Mesenchymal stem cell (in vitro differentiated cells and primary cell): Measurements from ENCODE around the gene HOXD11.

ENCODE experiments used
- DNase-seq: peaks from one replicate; pipeline ENCODE4 v3.0.0-alpha.2; 2013
- H2AFZ ChIP-seq: one replicate; pipeline ENCODE4 v1.6.1; 2013; ENCODE audit warnings: low read depth, mild to moderate bottlenecking, control low read depth, inconsistent platforms, low read length, moderate library complexity
- H2AK5ac ChIP-seq: 2 replicates; pipeline ENCODE4 v1.6.1; 2013; ENCODE audit warnings: low read length, moderate library complexity, mild to moderate bottlenecking, inconsistent platforms; ENCODE audit not compliant: severe bottlenecking
- H2BK120ac ChIP-seq: one replicate; pipeline ENCODE4 v1.6.1; 2013; ENCODE audit warnings: low read depth, mild to moderate bottlenecking, inconsistent platforms, low read length, moderate library complexity
- H2BK12ac ChIP-seq, 2 experiments: one replicate each; pipeline ENCODE4 v1.6.1; 2013; ENCODE audit warnings: inconsistent platforms in 2 of 2, low read length in 2 of 2, mild to moderate bottlenecking in 2 of 2, moderate library complexity in 2 of 2, control low read depth in 1 of 2
- H2BK15ac ChIP-seq: one replicate; pipeline ENCODE4 v1.6.1; 2013; ENCODE audit warnings: mild to moderate bottlenecking, low read depth, inconsistent platforms; ENCODE audit not compliant: poor library complexity, severe bottlenecking
- H2BK5ac ChIP-seq: 2 replicates; pipeline ENCODE4 v1.6.1; 2013; ENCODE audit warnings: low read depth, mild to moderate bottlenecking, low read length, control low read depth, inconsistent platforms; ENCODE audit not compliant: poor library complexity, severe bottlenecking
- H3K14ac ChIP-seq, 2 experiments: one replicate each; pipeline ENCODE4 v1.6.1; 2013; ENCODE audit warnings: inconsistent platforms in 2 of 2, low read length in 2 of 2, control low read depth in 1 of 2, mild to moderate bottlenecking in 1 of 2, moderate library complexity in 1 of 2
- H3K18ac ChIP-seq, 2 experiments: one replicate each; pipeline ENCODE4 v1.6.1; 2013; ENCODE audit warnings: inconsistent platforms in 2 of 2, low read length in 2 of 2, control low read depth in 1 of 2, low read depth in 1 of 2, mild to moderate bottlenecking in 1 of 2
- H3K23ac ChIP-seq, 2 experiments: one replicate each; pipeline ENCODE4 v1.6.1; 2013; ENCODE audit warnings: inconsistent platforms in 2 of 2, low read length in 2 of 2, mild to moderate bottlenecking in 2 of 2, moderate library complexity in 2 of 2, control low read depth in 1 of 2
- H3K27ac ChIP-seq: 2 replicates; pipeline ENCODE4 v1.5.1; 2013; ENCODE audit warnings: mild to moderate bottlenecking, moderate library complexity, low read length, control low read depth, inconsistent platforms; ENCODE audit not compliant: poor library complexity, severe bottlenecking
- H3K27me3 ChIP-seq, 2 experiments: 2 replicates each; pipeline versions ENCODE4 v1.6.1 to v1.7.0; 2013; ENCODE audit warnings: low read length in 2 of 2, mild to moderate bottlenecking in 2 of 2, moderate library complexity in 2 of 2, control low read depth in 1 of 2, inconsistent platforms in 1 of 2; ENCODE audit not compliant: control insufficient read depth in 1 of 2, insufficient read depth in 1 of 2
- H3K36me3 ChIP-seq, 2 experiments: 2 replicates each; pipeline versions ENCODE4 v1.6.1 to v1.7.0; 2013; ENCODE audit warnings: low read length in 2 of 2, control low read depth in 1 of 2, inconsistent platforms in 1 of 2, low read depth in 1 of 2, mild to moderate bottlenecking in 1 of 2; ENCODE audit not compliant: insufficient read depth in 2 of 2, control insufficient read depth in 1 of 2
- H3K4ac ChIP-seq, 2 experiments: one replicate each; pipeline ENCODE4 v1.6.1; 2013; ENCODE audit warnings: inconsistent platforms in 2 of 2, low read length in 2 of 2, mild to moderate bottlenecking in 2 of 2, moderate library complexity in 2 of 2, control low read depth in 1 of 2, low read depth in 1 of 2
- H3K4me1 ChIP-seq: 2 replicates; pipeline ENCODE4 v1.6.1; 2013; ENCODE audit warnings: low read depth, low read length, control low read depth; ENCODE audit not compliant: control insufficient read depth, insufficient read depth
- H3K4me2 ChIP-seq: 2 replicates; pipeline ENCODE4 v1.6.1; 2013; ENCODE audit warnings: low read length, mild to moderate bottlenecking, inconsistent platforms; ENCODE audit not compliant: poor library complexity, severe bottlenecking
- H3K4me3 ChIP-seq, 2 experiments: 2 replicates each; pipeline versions ENCODE4 v1.5.1 to v1.7.0; 2013; ENCODE audit warnings: low read length in 2 of 2, mild to moderate bottlenecking in 2 of 2, control low read depth in 1 of 2, low read depth in 1 of 2; ENCODE audit not compliant: insufficient read depth in 1 of 2
- H3K79me1 ChIP-seq: replicated peaks from 2 replicates; pipeline ENCODE4 v1.6.1; 2013; ENCODE audit warnings: mild to moderate bottlenecking, control low read depth, low read length, inconsistent platforms; ENCODE audit not compliant: poor library complexity, severe bottlenecking
- H3K9ac ChIP-seq: 2 replicates; pipeline ENCODE4 v1.7.0; 2013; ENCODE audit warnings: mild to moderate bottlenecking, low read length, moderate library complexity
- H3K9me3 ChIP-seq: 2 replicates; pipeline ENCODE4 v1.7.0; 2013; ENCODE audit warnings: mild to moderate bottlenecking, low read length; ENCODE audit not compliant: control insufficient read depth
- H4K8ac ChIP-seq: one replicate; pipeline ENCODE4 v1.6.1; 2013; ENCODE audit warnings: inconsistent platforms, mild to moderate bottlenecking, low read length, moderate library complexity
- H4K91ac ChIP-seq: one replicate; pipeline ENCODE4 v1.6.1; 2013; ENCODE audit warnings: mild to moderate bottlenecking, low read length, inconsistent platforms
- WGBS: methylation state at CpG from one replicate; pipeline ENCODE4 v1.1.7; 2013; ENCODE audit warnings: mixed read lengths; 5-methylcytosine and 5-hydroxymethylcytosine counted together

The HOXD11 gene

DNA sequence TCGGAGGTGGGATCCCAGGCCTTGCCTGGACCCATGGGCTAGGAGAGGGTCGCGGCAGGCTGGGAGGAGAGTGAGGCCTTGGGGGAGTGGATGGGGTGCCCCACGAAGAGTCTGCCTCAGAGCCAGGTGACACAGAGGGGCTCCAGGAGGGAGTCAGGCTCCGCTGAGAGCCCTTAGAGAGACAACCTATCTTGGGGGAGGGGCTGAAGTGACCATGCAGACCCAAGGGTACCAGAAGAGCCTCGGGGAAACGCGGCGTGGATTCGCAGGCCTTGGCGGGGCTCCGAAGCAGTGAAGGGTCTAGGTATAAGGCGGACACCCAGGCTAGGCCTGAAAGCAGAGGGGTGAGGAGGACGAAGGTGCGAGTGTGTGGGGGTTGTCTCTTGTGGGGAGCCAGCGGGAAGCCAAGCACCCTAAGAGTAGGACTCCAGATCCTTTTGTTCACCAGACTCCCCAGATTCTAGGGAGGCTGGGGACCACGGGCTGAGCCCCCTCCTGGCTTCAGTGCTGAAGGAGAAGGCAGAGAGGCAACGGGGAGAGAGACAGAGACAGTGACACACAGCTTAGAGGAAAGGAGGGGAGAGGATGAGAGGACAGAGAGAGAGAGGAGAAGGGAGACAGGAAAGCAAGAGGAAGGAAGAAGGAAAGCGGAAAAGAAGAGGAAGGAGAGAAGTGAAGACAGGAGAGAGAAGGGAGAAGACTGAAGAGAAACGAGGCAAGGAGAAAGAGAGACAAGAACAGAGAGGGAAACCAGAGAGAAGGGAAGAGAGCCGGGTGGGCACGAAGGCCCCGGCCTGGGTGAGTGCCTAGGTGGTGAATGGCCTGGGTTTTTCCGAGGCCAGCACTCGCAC lies 1.1 kb upstream of the HOXD11 start:
- no peak overlapping the region for H4K8ac ChIP-seq
- no peak overlapping the region for H2BK5ac ChIP-seq
- 3% methylated on average over 23 of the region's 25 CpGs for WGBS
- no peak overlapping the region for H2AK5ac ChIP-seq
- no peak overlapping the region for H3K9ac ChIP-seq
- H2BK120ac ChIP-seq: no peak overlapping the region
- peaks cover 22% of the 10 kb centered on the region for H3K4me1 ChIP-seq
- no peak overlapping the region for H3K4ac ChIP-seq
- H3K4me2 ChIP-seq: no peak overlapping the region
- no peak overlapping the region for H3K4me3 ChIP-seq
- no peak overlapping the region for H3K14ac ChIP-seq
- DNase-seq: no peak
- H3K27me3 ChIP-seq: peaks cover 90 to 93% of the 10 kb centered on the region in 2 experiments
- H3K23ac ChIP-seq: no peak overlapping the region
- no peak overlapping the region for H4K91ac ChIP-seq
- H3K18ac ChIP-seq: no peak overlapping the region
- no peaks in the 10 kb centered on the region for H3K36me3 ChIP-seq
- no peak overlapping the region for H2BK12ac ChIP-seq
- no peaks in the 10 kb centered on the region for H3K79me1 ChIP-seq
- H3K9me3 ChIP-seq: no peaks in the 10 kb centered on the region
- no peak overlapping the region for H3K27ac ChIP-seq
- H2BK15ac ChIP-seq: no peak overlapping the region
- no peak overlapping the region for H2AFZ ChIP-seq

DNA sequence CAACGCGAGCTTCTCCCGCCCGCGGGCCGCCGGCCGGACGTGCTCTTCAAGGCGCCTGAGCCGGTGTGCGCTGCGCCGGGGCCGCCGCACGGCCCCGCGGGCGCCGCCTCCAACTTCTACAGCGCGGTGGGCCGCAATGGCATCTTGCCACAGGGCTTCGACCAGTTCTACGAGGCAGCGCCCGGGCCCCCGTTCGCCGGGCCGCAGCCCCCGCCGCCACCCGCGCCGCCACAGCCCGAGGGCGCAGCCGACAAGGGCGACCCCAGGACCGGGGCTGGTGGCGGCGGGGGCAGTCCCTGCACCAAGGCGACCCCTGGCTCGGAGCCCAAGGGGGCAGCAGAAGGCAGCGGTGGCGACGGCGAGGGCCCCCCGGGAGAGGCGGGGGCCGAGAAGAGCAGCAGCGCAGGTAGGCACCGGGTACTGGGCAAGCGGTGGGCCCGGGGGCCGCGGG lies 676 bp downstream of the HOXD11 start:
- Histone ChIP-seq H2AK5ac (no peak overlapping the region), H2BK120ac (no peak overlapping the region), H3K27me3 (peaks cover 90 to 93% of the 10 kb centered on the region in 2 experiments), H3K9me3 (no peaks in the 10 kb centered on the region), H2BK12ac (no peak overlapping the region), H3K36me3 (no peaks in the 10 kb centered on the region), H3K4me1 (peaks cover 22% of the 10 kb centered on the region), H3K79me1 (no peaks in the 10 kb centered on the region), H2BK15ac (no peak overlapping the region), H3K4me3 (peak overlapping the region in 1 of 2 experiments; percentile 27), H3K27ac (no peak overlapping the region), H3K18ac (no peak overlapping the region), H3K9ac (no peak overlapping the region), H3K14ac (no peak overlapping the region), H3K4me2 (no peak overlapping the region), H4K8ac (no peak overlapping the region), H4K91ac (no peak overlapping the region), H2BK5ac (no peak overlapping the region), H3K4ac (no peak overlapping the region), H2AFZ (no peak overlapping the region), H3K23ac (no peak overlapping the region)
- no peak for DNase-seq
- WGBS: under 1% methylated on average over 25 of the region's 59 CpGs

DNA sequence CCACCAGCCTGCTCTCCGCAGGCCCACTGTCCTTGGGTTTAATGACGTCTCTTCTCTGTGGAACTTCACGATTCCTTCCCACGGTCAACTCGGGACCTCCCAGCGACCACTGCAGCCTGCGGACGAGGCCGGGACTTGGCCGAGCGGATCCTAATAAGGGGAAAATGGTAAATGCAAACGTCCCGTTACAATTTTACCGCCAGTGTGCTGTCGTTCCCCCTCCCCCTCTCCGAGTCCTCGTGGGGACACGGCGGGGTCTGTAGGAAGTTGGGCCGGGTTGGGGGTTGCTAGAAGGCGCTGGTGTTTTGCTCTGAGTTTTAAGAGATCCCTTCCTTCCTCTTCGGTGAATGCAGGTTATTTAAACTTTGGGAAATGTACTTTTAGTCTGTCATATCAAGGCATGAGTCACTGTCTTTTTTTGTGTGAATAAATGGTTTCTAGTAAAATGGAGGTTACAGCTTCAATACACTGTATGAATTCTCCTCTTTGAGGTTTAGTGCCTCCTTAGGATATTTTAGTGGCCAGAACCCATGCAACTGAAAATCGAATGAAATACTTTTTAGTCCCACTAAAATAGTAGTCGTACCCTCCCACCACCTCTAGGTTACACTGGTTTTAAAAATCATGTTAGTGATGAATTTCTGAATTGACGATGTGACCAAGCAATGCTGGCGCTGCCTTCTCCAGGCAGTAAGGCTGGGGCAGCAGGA lies 2.3 kb downstream of the HOXD11 start:
- no peak overlapping the region for H2AFZ ChIP-seq
- H3K18ac ChIP-seq: no peak overlapping the region
- peak overlapping the region in 1 of 2 experiments; percentile 32 for H3K4me3 ChIP-seq
- 10% methylated on average over 24 of the region's 26 CpGs for whole genome bisulfite sequencing
- H3K9ac ChIP-seq: no peak overlapping the region
- H3K4me1 ChIP-seq: peaks cover 23% of the 10 kb centered on the region
- no peak overlapping the region for H4K8ac ChIP-seq
- no peaks in the 10 kb centered on the region for H3K9me3 ChIP-seq
- H3K27me3 ChIP-seq: peaks cover 90 to 93% of the 10 kb centered on the region in 2 experiments
- no peak overlapping the region for H2BK15ac ChIP-seq
- H2BK120ac ChIP-seq: no peak overlapping the region
- H2BK5ac ChIP-seq: no peak overlapping the region
- no peak overlapping the region for H3K27ac ChIP-seq
- H3K4ac ChIP-seq: no peak overlapping the region
- no peak overlapping the region for H3K23ac ChIP-seq
- H3K14ac ChIP-seq: no peak overlapping the region
- no peaks in the 10 kb centered on the region for H3K36me3 ChIP-seq
- DNase-seq: no peak
- no peak overlapping the region for H2AK5ac ChIP-seq
- no peak overlapping the region for H4K91ac ChIP-seq
- H3K79me1 ChIP-seq: no peaks in the 10 kb centered on the region
- no peak overlapping the region for H2BK12ac ChIP-seq
- no peak overlapping the region for H3K4me2 ChIP-seq

DNA sequence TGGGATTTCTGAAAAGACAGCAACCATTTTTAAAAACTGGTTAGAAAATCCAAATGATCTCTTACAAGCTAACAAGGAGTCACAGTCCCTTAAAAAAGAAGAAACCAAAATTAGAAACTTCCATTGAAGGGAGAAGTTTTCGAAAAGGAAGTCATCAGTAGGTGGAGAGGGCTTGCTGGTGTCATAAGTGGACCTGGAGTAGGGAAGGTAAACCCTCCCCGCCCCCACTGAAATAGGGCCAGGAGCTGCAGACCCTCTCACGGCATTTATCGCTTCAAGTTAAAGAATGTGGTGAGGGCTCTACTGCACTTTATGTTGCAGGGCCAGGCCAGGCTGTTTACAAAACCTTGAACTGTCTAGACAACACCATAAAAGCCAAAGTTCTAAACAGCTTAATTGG lies 2.9 kb downstream of the HOXD11 start:
- Histone ChIP-seq H3K18ac (no peak overlapping the region), H3K4ac (no peak overlapping the region), H4K91ac (no peak overlapping the region), H3K36me3 (no peaks in the 10 kb centered on the region), H3K4me3 (no peak overlapping the region), H3K79me1 (no peaks in the 10 kb centered on the region), H2BK12ac (no peak overlapping the region), H3K27me3 (peaks cover 90 to 93% of the 10 kb centered on the region in 2 experiments), H3K4me1 (peaks cover 17% of the 10 kb centered on the region), H2BK15ac (no peak overlapping the region), H3K4me2 (no peak overlapping the region), H2BK120ac (no peak overlapping the region), H4K8ac (no peak overlapping the region), H2AFZ (no peak overlapping the region), H3K14ac (no peak overlapping the region), H2BK5ac (no peak overlapping the region), H3K27ac (no peak overlapping the region), H3K9me3 (no peaks in the 10 kb centered on the region), H2AK5ac (no peak overlapping the region), H3K9ac (no peak overlapping the region), H3K23ac (no peak overlapping the region)
- DNase-seq: no peak
- 63% methylated on average over 1 of the region's 4 CpGs for WGBS
